HL-60 (cell line): ENCODE data around the gene LRRIQ1.

ENCODE experiments used
- POLR2AphosphoS5 ChIP-seq: IDR thresholded peaks from 2 replicates; pipeline ENCODE4 v1.6.1; 2012; ENCODE audit warnings: low read depth
- TF ChIP-seq, protein P1 (sequence below): IDR thresholded peaks from 2 replicates; pipeline ENCODE4 v1.6.1; 2012; ENCODE audit warnings: low read depth; ENCODE audit not compliant: insufficient replicate concordance

DNA sequence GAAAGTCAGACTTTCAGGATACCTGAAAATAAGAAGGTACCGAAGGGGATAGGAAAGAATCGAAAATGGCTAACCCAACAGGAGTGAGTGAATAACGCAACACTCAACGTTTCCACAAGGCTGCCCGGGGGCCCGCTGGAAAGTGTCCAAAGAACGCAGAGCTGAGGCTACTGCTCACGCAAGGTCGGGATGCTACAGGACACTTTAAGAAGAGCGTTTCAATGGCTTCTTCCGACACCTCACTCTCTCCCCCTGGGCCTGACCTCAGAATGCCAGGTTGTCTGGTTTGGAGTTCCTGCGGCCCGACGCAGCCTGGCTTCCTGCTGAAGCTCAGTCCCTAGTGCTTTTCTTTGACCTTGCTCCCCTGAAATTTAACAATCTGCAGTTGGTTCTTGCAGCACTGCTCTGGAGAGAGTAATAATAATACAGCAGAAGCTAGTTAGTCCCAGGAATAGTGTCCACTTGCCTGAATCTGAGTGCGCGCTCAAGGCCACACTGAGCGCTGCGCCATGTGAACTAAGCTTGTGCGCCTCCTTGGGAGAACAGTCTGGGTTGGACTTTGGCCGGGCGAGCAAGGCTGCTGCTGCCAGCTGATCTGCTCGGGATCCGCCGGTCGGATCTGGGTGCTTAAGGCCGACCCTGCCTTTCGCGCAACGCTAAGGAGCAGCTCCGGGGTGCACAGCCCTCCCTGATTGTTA is 241.9 kb downstream of the LRRIQ1 start:
- TF ChIP-seq, protein P1, sequence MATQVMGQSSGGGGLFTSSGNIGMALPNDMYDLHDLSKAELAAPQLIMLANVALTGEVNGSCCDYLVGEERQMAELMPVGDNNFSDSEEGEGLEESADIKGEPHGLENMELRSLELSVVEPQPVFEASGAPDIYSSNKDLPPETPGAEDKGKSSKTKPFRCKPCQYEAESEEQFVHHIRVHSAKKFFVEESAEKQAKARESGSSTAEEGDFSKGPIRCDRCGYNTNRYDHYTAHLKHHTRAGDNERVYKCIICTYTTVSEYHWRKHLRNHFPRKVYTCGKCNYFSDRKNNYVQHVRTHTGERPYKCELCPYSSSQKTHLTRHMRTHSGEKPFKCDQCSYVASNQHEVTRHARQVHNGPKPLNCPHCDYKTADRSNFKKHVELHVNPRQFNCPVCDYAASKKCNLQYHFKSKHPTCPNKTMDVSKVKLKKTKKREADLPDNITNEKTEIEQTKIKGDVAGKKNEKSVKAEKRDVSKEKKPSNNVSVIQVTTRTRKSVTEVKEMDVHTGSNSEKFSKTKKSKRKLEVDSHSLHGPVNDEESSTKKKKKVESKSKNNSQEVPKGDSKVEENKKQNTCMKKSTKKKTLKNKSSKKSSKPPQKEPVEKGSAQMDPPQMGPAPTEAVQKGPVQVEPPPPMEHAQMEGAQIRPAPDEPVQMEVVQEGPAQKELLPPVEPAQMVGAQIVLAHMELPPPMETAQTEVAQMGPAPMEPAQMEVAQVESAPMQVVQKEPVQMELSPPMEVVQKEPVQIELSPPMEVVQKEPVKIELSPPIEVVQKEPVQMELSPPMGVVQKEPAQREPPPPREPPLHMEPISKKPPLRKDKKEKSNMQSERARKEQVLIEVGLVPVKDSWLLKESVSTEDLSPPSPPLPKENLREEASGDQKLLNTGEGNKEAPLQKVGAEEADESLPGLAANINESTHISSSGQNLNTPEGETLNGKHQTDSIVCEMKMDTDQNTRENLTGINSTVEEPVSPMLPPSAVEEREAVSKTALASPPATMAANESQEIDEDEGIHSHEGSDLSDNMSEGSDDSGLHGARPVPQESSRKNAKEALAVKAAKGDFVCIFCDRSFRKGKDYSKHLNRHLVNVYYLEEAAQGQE, result no peak
- TF ChIP-seq POLR2AphosphoS5, result no peak
